Globus pallidus (tissue), 1 donor: ENCODE data around the gene GPSM3.
A peak's percentile ranks its signal among the peaks of the same experiment; 100 is the strongest.

Source experiments
- DNase-seq: peaks from one replicate; pipeline ENCODE4 v3.0.0-alpha.2; 2015; ENCODE audit warnings: low spot score

Gene GPSM3

GRCh38 chr6:32173051-32173727 lies 19.3 kb downstream of the GPSM3 start:
- DNase-seq, result no peak

- DNase-seq, result no peak
These were observed 21.2 kb downstream of the GPSM3 start for GRCh38 chr6:32171234-32171633.

GRCh38 chr6:32170294-32170693 lies 22.1 kb downstream of the GPSM3 start:
- no peak for DNase-seq

GRCh38 chr6:32168807-32169591 lies 23.4 kb downstream of the GPSM3 start:
- no peak for DNase-seq

GRCh38 chr6:32168350-32168749 lies 24.1 kb downstream of the GPSM3 start:
- DNase-seq, result no peak

- DNase-seq, result no peak
These were observed 24.6 kb downstream of the GPSM3 start for GRCh38 chr6:32167761-32168262.

DNA sequence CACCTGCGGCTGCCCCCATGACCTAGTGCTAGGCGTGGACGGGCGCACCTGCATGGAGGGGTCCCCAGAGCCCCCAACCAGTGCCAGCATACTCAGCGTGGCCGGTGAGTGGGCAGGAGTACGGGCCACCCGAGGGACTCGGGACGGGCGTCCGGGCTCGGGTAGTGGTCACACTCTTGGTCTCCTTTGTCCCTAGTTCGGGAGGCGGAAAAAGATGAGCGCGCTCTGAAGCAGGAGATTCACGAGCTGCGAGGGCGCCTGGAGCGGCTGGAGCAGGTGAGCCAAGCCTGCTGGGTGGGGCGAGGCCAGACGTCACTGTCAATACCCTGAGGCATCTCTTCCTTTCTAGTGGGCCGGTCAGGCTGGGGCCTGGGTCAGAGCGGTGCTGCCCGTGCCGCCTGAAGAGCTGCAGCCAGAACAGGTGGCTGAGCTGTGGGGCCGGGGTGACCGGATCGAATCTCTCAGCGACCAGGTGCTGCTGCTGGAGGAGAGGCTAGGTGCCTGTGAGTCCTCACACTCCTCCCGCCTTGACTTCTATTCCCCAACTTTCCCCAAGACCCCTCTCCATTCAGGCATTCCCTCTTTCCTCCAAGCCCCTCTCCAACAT lies 25.2 kb downstream of the GPSM3 start:
- DNase-seq, result no peak

- DNase-seq, result no peak
These were observed 25.9 kb downstream of the GPSM3 start for GRCh38 chr6:32166411-32167061.

DNA sequence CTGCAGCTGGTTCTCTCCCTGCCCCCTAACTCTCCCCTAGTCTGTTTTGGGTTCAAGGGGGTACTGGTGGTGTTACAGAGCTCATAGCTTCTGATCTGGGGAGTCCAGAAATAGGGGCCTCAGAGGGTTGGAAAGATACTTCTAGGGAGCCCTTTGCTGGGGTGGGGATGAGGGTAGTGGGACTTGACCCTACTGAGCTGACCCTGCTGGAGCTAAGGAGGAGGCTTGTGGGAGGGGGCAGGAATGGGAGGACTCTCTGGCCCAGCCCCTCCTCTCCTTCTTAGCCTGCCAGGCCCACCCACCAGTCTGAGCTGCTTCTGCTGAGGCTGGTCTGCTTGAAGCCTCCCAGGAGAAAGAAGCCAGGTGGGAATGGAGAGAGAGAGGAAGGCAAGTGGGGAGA lies 28.1 kb downstream of the GPSM3 start, which contains the start of gene EGFL8:
EGFL8 (plus strand) TSS at position 301 of the 400 bp plus-strand sequence. CDS start 1,571 bp downstream, outside the sequence.
- no peak for DNase-seq

DNA sequence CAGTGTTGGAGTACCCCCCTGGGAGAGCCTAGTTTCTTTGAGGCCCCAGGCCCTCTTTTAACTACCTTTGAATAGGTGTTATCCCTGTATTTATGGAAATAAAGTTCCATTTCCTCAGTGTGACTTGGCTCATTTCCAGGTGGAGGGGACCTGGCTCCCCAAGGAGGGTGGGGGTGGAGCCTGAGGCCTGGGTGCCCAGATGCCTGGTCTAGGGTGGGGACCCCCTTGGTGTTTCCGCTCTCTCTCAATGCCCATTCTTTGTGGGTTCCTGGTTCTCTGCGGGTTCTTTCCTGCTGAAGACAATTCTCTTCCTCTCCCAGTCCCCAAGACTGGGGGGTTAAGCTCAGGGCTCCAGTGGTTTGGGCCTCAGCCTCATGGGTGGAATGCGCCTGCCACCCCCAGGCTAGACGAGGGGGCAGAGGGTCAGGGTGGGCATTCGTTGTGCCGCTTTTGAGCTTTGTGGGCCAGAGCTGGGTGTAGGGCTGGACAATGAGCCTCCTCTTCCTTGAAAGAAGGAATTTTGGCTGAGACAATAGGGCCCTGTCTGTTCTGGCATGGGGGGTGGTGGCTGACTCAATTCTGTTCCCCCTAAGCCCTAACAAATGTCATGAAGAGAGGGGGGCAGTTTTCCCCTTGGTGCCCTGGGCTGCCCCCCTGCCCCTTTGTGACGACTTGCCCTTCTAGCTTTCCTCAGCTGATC lies 28.7 kb downstream of the GPSM3 start:
- peak; percentile 64 for DNase-seq

DNA sequence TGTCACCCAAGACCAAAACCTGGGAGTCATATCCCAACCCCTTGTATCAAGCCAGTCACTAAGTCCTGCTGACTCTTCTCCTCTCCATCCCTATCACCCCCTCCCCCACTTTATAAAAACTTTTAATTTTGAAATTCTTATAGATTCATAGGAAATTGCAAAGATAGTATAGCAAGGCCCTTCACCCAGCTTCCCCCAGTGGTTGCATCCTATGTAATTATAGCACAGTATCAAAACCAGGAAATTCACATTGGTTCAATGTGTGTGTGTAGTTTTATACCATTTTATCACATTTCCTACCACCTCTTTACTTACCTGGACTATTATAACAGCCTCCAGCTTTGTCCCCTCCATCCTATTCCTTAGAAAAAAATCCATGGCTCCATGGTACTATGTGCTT lies 34.4 kb downstream of the GPSM3 start:
- DNase-seq, result no peak

DNA sequence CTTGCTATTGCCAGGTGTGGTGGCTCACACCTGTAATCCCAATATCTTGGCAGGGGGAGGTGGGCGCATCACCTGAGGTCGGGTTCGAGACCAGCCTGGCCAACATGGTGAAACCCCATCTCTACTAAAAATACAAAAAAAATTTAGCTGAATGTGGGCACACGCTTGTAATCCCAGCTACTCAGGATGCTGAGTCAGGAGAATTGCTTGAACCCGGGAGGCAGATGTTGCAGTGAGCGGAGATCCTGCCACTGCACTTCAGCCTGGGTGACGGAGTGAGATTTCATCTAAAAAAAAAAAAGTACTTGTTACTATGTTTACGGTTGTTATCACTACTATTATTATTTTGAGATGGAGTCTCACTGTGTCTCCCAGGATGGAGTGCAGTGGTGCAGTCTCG lies 35.6 kb downstream of the GPSM3 start:
- DNase-seq, result no peak

DNA sequence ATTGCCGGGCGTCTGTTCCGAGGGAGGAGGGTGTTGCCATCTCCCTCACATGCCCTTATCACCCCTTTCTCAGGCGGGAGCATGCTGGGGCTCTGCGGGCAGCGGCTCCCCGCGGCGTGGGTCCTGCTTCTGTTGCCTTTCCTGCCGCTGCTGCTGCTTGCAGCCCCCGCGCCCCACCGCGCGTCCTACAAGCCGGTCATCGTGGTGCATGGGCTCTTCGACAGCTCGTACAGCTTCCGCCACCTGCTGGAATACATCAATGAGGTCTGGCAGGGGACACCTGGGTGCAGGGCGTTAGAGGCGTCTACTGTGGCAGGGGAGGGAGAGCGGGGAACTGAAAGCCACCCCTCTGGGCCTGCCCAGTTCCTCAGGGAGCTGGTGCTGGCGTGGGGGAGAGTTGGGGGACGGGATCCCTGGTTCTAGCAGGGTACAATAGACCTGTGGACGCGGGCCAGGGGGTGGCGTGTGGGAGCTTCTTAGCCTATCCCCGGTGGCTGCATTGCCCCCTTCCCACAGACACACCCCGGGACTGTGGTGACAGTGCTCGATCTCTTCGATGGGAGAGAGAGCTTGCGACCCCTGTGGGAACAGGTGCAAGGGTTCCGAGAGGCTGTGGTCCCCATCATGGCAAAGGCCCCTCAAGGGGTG lies 37.8 kb downstream of the GPSM3 start:
- DNase-seq, result peak; percentile 50

GRCh38 chr6:32153564-32154513 lies 38.6 kb downstream of the GPSM3 start, which contains the start of gene PPT2:
PPT2 (plus strand) TSS chr6:32154141; CDS start chr6:32154595, 454 bp downstream.
- DNase-seq, result peak; percentile 91

DNA sequence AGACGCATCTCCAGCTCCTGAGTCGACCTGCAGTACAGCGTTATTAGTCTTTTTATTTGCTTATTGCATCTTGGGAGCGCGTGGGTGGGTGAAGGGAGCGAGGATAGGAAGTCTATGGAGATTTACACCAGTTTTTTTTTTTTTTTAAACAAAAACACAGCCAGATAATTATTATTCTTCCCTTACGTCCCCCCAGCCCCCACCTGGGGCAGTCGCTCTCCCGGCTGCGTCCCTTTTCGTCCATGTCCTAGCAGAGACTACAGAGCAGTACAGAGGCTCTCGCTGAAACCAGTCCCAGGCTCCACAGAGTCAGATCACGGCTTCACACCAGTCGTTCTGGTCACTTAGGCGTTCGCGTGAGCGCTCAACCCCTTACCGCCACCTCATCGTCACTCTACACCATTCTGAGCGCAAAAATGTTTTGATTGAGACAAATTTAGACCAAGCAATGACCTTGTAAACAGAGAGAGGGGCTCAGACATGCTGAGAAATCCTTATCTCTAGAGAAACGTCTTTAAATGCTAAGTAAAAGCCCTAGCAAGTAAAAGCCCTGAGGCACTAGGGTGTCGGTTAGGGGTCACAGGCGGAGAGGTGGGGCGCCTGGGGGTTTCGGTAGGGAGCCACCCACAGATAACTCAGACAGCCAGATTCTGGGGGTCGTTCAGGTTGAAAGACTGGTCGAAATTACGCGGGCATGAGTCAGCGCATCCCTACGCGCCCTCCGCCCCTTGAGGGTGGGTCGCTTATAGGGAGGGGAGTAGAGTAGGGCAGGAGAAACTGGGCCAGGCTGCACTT lies 39.5 kb downstream of the GPSM3 start:
- peak; percentile 42 for DNase-seq

GRCh38 chr6:32151863-32152768 lies 40.3 kb downstream of the GPSM3 start, which contains the start of gene PRRT1:
PRRT1 (minus strand) TSS chr6:32151939; CDS start chr6:32151827, 112 bp downstream.
- DNase-seq, result peak; percentile 30

GRCh38 chr6:32151181-32151862 lies 41.1 kb downstream of the GPSM3 start:
- DNase-seq, result peak; percentile 29
